8988T (cell line): Measurements from ENCODE around the gene IRF2BPL.

Source experiments
- DNase-seq: peaks from one replicate; pipeline ENCODE4 v3.0.0; 2011

Gene IRF2BPL

DNA sequence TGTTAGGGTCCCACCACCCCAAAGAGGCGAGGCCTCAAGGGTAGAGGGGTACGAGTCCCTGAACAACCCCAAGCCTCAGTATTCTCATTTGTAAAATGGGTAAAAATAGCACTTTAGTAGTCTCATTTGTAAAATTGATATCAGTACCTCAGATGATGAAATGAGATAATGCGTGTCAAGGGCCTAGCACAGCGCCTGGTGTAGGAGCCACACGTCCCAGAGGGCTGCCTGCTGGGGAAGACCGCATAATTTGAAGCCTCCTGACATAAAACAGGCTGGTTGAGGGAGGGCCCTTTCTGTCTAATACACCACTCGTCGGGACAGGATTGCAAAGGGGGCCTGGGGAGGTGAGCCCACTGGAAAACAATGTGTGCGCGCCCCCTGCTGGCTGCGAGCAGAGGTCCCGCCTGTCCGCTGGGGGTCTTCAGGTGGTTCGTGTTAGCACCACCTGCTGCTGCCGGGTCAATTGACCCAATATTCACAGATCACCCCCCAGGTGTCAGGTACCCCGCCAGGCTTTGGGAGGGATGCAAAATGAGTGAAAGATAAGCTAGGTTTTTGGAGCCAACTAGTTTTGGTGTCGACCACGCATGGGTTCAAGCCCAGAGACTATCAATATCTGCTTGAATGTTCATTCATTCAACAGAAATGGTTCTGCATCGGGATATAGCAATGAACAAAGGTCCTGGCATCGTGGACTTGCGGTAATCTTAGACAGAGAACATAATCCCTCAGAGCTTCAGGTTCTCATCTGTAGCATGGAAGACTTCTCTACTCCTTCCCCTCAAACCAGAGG, 24.7 kb upstream of the IRF2BPL start:
- peak; percentile 66 for DNase-seq

GRCh38 chr14:77052281-77053044, 24.0 kb upstream of the IRF2BPL start:
- DNase-seq: no peak

- DNase-seq: no peak
These were observed 22.6 kb upstream of the IRF2BPL start for GRCh38 chr14:77051116-77051515.

DNA sequence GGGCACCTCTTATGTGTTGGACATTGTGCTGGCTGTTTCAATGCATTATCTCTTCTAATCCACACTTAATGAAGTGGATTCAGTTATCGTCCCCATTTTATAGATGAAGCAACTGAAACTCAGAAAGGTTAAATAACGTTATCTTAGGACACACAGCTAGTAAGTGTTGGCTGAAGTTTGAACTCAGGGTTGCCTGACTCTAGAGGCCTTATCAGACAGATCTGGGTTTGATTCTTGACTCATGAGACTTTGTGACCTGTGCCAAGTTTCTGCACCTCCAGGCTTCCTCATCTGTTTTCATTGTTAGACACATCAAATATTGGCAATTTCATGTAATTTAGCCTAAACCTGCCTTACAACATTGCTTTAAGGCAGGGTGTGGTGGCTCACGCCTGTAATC, 18.2 kb upstream of the IRF2BPL start:
- no peak for DNase-seq

DNA sequence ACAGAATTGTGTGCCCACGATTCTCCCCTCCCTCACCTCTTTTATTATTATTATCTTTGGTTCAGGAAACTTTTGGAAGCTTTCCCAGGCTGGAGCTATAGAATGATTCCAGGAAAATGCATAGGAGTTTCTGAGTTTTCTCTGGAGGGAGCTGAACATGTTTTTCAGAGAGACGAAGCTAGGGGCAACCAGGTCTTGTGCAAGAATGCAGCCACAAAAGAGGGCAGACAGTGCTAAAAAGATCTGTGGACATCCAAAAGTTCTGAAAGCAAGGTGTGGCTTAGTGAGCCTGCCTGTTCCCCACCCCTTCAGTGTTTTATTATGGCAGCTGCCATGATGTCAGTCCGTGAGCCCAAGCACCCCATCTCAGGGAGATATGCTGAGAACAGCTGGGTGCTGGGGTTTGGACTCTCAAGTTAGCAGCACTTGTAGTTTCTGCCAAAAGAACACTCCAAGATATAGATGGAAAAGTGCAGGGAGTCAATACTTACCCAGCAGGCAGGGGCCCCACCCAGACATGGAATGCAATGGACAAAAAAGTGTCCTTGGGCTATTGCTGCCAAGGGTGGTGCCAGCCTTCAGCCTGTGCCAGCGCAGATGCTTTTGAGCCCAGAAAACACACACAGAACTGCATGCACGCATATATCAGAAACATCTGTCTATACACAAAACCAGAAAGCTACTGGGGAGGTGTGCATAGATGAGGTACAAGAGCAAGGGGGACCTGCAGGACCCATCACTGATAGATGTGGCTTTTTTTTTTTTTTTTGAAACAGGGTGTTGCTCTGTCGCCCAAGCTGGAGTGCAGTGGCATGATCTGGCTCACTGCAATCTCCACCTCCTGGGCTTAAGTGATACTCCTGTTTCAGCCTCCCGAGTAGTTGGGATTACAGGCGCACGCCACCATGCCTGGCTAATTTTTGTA, 17.0 kb upstream of the IRF2BPL start:
- no peak for DNase-seq

- no peak for DNase-seq
These were observed 16.3 kb upstream of the IRF2BPL start for GRCh38 chr14:77044783-77045237.

- DNase-seq: no peak
These were observed 15.5 kb upstream of the IRF2BPL start for GRCh38 chr14:77043984-77044485.

GRCh38 chr14:77043177-77043983, 14.9 kb upstream of the IRF2BPL start:
- DNase-seq: no peak

- DNase-seq: no peak
These were observed 13.5 kb upstream of the IRF2BPL start for GRCh38 chr14:77041881-77042545.

GRCh38 chr14:77040741-77041653, 12.5 kb upstream of the IRF2BPL start:
- DNase-seq: no peak

DNA sequence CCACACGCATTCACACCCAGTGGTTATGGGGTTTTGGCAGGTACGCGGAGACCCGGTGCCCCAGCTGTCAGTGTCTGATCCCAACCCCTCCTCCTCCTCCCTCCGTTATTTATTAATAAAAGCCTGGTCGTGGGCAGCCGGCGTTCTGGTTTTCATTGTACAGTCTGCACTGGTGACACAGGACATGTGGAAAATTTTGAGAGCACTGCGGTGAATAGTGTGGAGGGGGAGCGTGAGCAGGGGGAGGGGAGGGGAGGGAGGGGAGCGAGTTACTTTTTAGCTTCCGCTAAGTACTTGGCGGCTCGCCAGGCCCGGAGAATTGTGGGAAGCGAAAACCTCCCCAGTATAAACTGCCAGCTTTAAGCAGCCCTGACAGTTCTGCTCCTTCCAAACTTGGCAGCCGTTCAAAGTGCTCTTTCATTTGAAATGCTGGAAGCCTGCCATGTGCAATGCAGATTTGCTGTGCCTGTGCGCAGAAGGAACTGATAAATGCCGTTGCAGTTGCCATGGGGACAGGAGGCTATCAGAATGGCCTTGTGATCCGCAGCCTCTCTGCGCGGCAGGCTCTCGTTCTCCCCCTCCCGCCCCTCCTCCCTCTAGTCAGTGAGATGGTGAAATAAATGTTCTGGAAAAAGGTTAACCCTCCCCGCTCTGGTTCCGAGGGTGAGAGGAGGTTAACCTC, 11.7 kb upstream of the IRF2BPL start:
- peak; percentile 54 for DNase-seq

DNA sequence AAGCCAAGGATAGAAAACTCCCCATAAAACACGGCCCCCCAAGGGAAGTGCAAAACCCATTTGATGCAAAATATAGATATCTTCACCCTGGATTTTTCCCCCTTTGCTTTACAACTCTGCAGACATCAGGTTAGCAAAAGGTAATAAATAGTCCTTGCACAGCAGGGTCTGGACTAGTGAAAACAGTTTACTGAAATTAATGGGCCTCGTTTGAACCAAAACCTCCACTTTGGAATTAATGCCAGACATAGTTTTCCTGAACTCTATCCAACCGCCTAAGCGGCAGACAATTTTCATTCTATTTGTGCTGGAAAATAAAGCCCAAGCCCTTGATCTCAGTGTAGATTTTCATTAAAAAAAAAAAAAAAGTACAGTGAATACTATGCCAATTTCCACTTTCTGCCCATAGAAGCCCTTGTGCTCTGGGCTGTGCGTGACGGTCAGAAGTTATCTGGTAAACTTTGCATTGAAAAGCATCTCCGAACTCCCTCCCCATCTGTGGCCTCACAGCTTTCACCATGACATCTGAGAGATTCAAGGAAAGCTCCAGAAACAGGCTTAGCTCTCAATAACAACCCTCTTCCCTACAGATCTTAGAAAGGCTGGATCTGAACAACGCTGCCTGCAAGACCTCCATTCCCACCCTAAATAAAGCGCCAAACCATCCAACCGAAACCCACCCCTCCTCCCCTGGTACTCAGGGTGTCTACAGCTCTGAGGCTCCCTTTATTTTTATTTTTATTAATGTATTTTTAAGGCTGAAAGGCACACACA, 11.0 kb upstream of the IRF2BPL start:
- no peak for DNase-seq

GRCh38 chr14:77037938-77038568, 9.5 kb upstream of the IRF2BPL start:
- no peak for DNase-seq

DNA sequence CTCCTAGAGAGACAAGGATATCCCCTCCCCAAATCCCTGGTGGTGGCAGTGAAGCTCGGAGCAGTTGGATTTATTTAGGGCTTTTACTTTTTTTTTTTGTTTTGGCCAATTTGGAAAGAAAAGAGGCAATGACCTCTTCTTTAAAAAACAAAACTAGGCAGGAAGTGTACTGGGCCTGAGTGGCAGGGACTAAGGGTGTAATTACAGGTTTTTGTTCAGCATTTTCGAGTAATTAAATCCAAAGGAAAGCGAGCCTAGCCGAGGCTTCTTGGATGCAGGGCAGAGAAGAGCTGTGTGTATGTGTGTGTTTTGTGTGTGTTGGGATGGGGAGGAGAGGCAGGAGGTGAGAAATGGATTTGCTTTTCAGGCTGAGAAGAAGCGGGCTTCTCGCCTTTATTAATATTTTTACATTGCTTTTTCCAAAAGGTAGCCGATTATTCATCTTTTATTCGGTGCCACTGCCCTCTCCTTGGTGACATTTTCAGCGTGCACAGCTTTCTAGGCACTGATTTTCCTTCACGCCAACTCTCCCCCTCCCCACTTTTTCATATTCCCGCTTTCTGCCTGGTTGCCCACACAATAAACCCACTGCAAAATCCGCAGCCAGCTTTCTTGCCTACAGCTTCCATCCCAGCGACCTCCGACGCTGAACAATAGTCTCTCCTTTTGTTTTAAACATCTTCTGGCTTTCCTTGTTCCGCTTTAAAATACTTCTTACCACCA, 8.9 kb upstream of the IRF2BPL start:
- DNase-seq: no peak

DNA sequence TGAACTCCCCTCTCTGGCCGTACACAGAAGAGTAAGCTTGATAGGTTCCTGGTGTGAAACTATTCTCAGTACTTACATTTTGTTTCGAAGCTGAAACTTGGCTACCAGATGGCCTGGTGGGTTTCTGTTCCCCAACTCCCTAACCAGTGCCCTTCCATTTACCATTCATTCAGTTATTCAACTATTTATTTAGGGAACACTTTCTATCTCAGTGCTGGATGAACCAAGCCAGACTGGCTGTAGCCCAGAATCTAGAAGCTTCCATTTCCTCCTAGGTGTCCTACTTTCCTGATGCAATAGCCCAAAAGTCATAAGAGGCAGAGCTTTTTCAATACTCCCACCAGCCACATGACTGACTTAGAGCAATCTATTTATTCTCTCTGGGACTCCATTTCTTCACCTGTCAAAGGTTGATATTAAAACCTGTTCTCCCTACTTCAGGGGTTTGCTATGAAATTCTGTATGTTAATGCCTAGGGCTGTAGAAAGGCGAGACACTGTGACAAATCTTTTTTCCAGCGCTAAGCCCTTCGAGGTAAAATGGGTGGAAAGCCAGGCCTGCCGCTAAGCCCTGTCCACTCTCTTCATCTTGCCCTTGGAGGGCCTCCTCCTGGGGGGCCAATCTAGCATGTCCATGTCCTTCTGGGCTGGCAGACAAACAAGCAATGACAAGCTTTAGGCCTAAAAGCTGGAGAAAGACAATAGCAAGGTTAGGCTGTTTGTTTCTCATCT, 8.1 kb upstream of the IRF2BPL start:
- DNase-seq: no peak

DNA sequence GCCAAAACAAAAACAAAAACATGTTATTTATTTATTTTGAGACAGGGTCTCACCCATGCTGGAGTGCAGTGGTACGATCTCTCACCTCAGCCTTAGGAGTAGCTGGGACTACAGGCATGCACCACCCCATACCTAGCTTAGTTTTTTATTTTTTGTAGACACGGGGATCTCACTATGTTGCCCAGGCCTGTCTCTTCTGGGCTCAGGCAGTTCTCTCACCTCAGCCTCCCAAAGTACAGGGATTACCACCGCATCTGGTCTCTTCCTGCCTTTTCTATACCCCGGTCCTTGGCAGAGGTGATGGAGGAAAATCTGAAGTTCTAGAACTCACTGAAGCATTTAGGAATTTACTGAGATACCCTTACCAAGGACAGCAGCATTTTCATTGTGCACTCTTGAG, 6.8 kb upstream of the IRF2BPL start:
- no peak for DNase-seq
